CD4-positive, alpha-beta memory T cell (primary cell): ENCODE results near the gene NEO1. TPM values are rescaled to one million over a fixed set of nuclear protein-coding genes. Genes with fewer than 3 reads are reported as not detected.

Experiments used
- CTCF ChIA-PET: fragments of 350-600 bp; sonication (Branson Sonifier 250); formaldehyde crosslinking; loops from one replicate; lab custom pipeline; 2021; ENCODE audit warnings: inconsistent platforms; ENCODE audit not compliant: partially characterized antibody; lab: Charles Lee
- POLR2A ChIA-PET: fragments of 350-600 bp; sonication (Branson Sonifier 250); formaldehyde crosslinking; loops from one replicate; lab custom pipeline; 2021; ENCODE audit not compliant: partially characterized antibody; lab: Charles Lee
- DNase-seq, 5 donors: peaks; one replicate each; pipeline versions ENCODE4 v3.0.0 to v3.0.0-alpha.2; 2020 to 2022; ENCODE audit warnings: mixed read lengths in 1 of 5
- H3K27ac ChIP-seq: one replicate; pipeline ENCODE4 v1.7.0; 2013; ENCODE audit warnings: low read depth, low read length
- H3K27me3 ChIP-seq: 2 replicates; pipeline ENCODE4 v1.7.0; 2013; ENCODE audit warnings: mild to moderate bottlenecking, low read length, moderate library complexity; ENCODE audit not compliant: insufficient read depth
- H3K36me3 ChIP-seq: 2 replicates; pipeline ENCODE4 v1.7.0; 2013; ENCODE audit warnings: mild to moderate bottlenecking, low read length, moderate library complexity; ENCODE audit not compliant: insufficient read depth
- H3K4me1 ChIP-seq: 2 replicates; pipeline ENCODE4 v1.7.0; 2013; ENCODE audit warnings: mild to moderate bottlenecking, low read length, moderate library complexity; ENCODE audit not compliant: insufficient read depth
- H3K4me3 ChIP-seq, 2 donors: one replicate each; pipeline ENCODE4 v1.7.0; 2013; ENCODE audit warnings: low read length in 2 of 2, mild to moderate bottlenecking in 1 of 2
- H3K9me3 ChIP-seq, 2 donors: one replicate each; pipeline ENCODE4 v1.7.0; 2013; ENCODE audit warnings: low read length in 2 of 2, control low read depth in 1 of 2; ENCODE audit not compliant: control insufficient read depth in 1 of 2
- H3K27ac Mint-ChIP-seq, 7 donors: one replicate each; pipeline ENCODE4 v1.8.0; 2020 to 2021; ENCODE audit warnings: mixed read lengths in 7 of 7, mild to moderate bottlenecking in 6 of 7, inconsistent platforms in 3 of 7, moderate library complexity in 3 of 7
- H3K27me3 Mint-ChIP-seq, 2 donors: one replicate each; pipeline ENCODE4 v1.8.0; 2020 to 2021; ENCODE audit warnings: mixed read lengths in 2 of 2
- H3K36me3 Mint-ChIP-seq, 2 donors: one replicate each; pipeline ENCODE4 v1.8.0; 2020 to 2021; ENCODE audit warnings: mixed read lengths in 2 of 2, inconsistent platforms in 1 of 2, mild to moderate bottlenecking in 1 of 2
- H3K4me1 Mint-ChIP-seq, 4 donors: one replicate each; pipeline ENCODE4 v1.8.0; 2020 to 2021; ENCODE audit warnings: mixed read lengths in 4 of 4, mild to moderate bottlenecking in 1 of 4
- H3K4me3 Mint-ChIP-seq, 8 donors: one replicate each; pipeline ENCODE4 v1.8.0; 2020 to 2021; ENCODE audit warnings: mixed read lengths in 8 of 8, mild to moderate bottlenecking in 7 of 8, moderate library complexity in 6 of 8, inconsistent platforms in 3 of 8
- H3K9me3 Mint-ChIP-seq, 8 donors: one replicate each; pipeline ENCODE4 v1.8.0; 2020 to 2021; ENCODE audit warnings: mixed read lengths in 8 of 8, mild to moderate bottlenecking in 5 of 8, inconsistent platforms in 3 of 8, moderate library complexity in 1 of 8
- intact Hi-C: fragments of 100-400 bp; cut with micrococcal nuclease; formaldehyde crosslinking; loops from one replicate; pipeline ENCODE4 v1.15.1; 2023
- polyA plus RNA-seq, 2 donors: library from polyadenylated mRNA; unstranded; fragments of 300-500 nt; fragmentation: Illumina TruSeq; gene quantifications; one replicate each; pipeline ENCODE4 v1.2.3, GENCODE V29; 2021
- total RNA-seq, 2 experiments: library from RNA; stranded (reverse); gene quantifications; one replicate each; pipeline ENCODE4 v1.2.3, GENCODE V29; 2021

The NEO1 gene
- total and polyA plus RNA-seq, 4 experiments from 2014 or later = 1.9 to 15.7 (median 9.3) TPM

GRCh38 chr15:73022161-73022560, 30.1 kb upstream of the NEO1 start:
- Mint-ChIP-seq H3K27ac (no peak overlapping the region), H3K9me3 (no peaks in the 10 kb centered on the region), H3K27me3 (peaks cover 4 to 19% of the 10 kb centered on the region in 2 donors), H3K4me1 (no peaks in the 10 kb centered on the region), H3K4me3 (no peak overlapping the region), H3K36me3 (no peaks in the 10 kb centered on the region)
- Histone ChIP-seq H3K36me3 (no peaks in the 10 kb centered on the region), H3K4me3 (no peak overlapping the region), H3K9me3 (no peaks in the 10 kb centered on the region), H3K4me1 (no peaks in the 10 kb centered on the region), H3K27ac (no peak overlapping the region), H3K27me3 (peaks cover 4% of the 10 kb centered on the region)
- ChIA-PET CTCF (interaction anchor here (0.7 kb wide), 1 partner anchor 26 kb away, joined by 3 read pairs; no protein-coding TSS in a partner anchor), POLR2A (no interaction called here)
- DNase-seq = no peak
- intact Hi-C loops = no loop called here

- Mint-ChIP-seq H3K9me3 (no peaks in the 10 kb centered on the region), H3K4me3 (no peak overlapping the region), H3K27me3 (peaks cover 11 to 23% of the 10 kb centered on the region in 2 donors), H3K27ac (no peak overlapping the region), H3K4me1 (no peaks in the 10 kb centered on the region), H3K36me3 (no peaks in the 10 kb centered on the region)
- no peaks in the 10 kb centered on the region for H3K36me3 ChIP-seq
- POLR2A ChIA-PET = no interaction called here
- no peak overlapping the region for H3K4me3 ChIP-seq
- intact Hi-C loops = no loop called here
- H3K27ac ChIP-seq = no peak overlapping the region
- DNase-seq = no peak
- H3K9me3 ChIP-seq = no peaks in the 10 kb centered on the region
- no peaks in the 10 kb centered on the region for H3K4me1 ChIP-seq
- peaks cover 4% of the 10 kb centered on the region for H3K27me3 ChIP-seq
- CTCF ChIA-PET = interaction anchor here (0.6 kb wide), 1 partner anchor 34 kb away, joined by 3 read pairs; no protein-coding TSS in a partner anchor
Measured at GRCh38 chr15:73023071-73023470, 29.2 kb upstream of the NEO1 start.

GRCh38 chr15:73024168-73024567, 28.1 kb upstream of the NEO1 start:
- ChIA-PET POLR2A (no interaction called here), CTCF (no interaction called here)
- Histone ChIP-seq H3K4me3 (no peak overlapping the region), H3K9me3 (no peaks in the 10 kb centered on the region), H3K4me1 (no peaks in the 10 kb centered on the region), H3K27me3 (peaks cover 4% of the 10 kb centered on the region), H3K36me3 (no peaks in the 10 kb centered on the region), H3K27ac (no peak overlapping the region)
- intact Hi-C loops = no loop called here
- no peak for DNase-seq
- no peaks in the 10 kb centered on the region for H3K36me3 Mint-ChIP-seq
- H3K27ac Mint-ChIP-seq = no peak overlapping the region
- H3K27me3 Mint-ChIP-seq = peaks cover 10 to 22% of the 10 kb centered on the region in 2 donors
- no peaks in the 10 kb centered on the region for H3K9me3 Mint-ChIP-seq
- H3K4me1 Mint-ChIP-seq = no peaks in the 10 kb centered on the region
- H3K4me3 Mint-ChIP-seq = no peak overlapping the region

GRCh38 chr15:73026511-73027054, 25.7 kb upstream of the NEO1 start:
- no peaks in the 10 kb centered on the region for H3K27me3 ChIP-seq
- Mint-ChIP-seq H3K4me3 (no peak overlapping the region), H3K27ac (no peak overlapping the region), H3K4me1 (no peaks in the 10 kb centered on the region), H3K9me3 (no peaks in the 10 kb centered on the region), H3K27me3 (peaks cover 10 to 19% of the 10 kb centered on the region in 2 donors), H3K36me3 (no peaks in the 10 kb centered on the region)
- no peak overlapping the region for H3K27ac ChIP-seq
- no peak for DNase-seq
- POLR2A ChIA-PET = no interaction called here
- intact Hi-C loops = no loop called here
- no peak overlapping the region for H3K4me3 ChIP-seq
- CTCF ChIA-PET = no interaction called here
- no peaks in the 10 kb centered on the region for H3K36me3 ChIP-seq
- no peaks in the 10 kb centered on the region for H3K4me1 ChIP-seq
- H3K9me3 ChIP-seq = no peaks in the 10 kb centered on the region

- Histone ChIP-seq H3K27me3 (no peaks in the 10 kb centered on the region), H3K27ac (no peak overlapping the region), H3K4me3 (no peak overlapping the region), H3K4me1 (no peaks in the 10 kb centered on the region), H3K9me3 (no peaks in the 10 kb centered on the region), H3K36me3 (no peaks in the 10 kb centered on the region)
- intact Hi-C loops = no loop called here
- no peaks in the 10 kb centered on the region for H3K4me1 Mint-ChIP-seq
- H3K9me3 Mint-ChIP-seq = no peaks in the 10 kb centered on the region
- H3K4me3 Mint-ChIP-seq = no peak overlapping the region
- ChIA-PET POLR2A (no interaction called here), CTCF (no interaction called here)
- no peaks in the 10 kb centered on the region for H3K36me3 Mint-ChIP-seq
- no peak for DNase-seq
- H3K27ac Mint-ChIP-seq = no peak overlapping the region
- peaks cover 13 to 18% of the 10 kb centered on the region in 2 donors for H3K27me3 Mint-ChIP-seq
Measured at GRCh38 chr15:73028031-73028430, 24.2 kb upstream of the NEO1 start.

GRCh38 chr15:73028831-73029451, 23.3 kb upstream of the NEO1 start:
- POLR2A ChIA-PET = no interaction called here
- Mint-ChIP-seq H3K9me3 (no peaks in the 10 kb centered on the region), H3K4me1 (no peaks in the 10 kb centered on the region), H3K4me3 (no peak overlapping the region), H3K36me3 (no peaks in the 10 kb centered on the region), H3K27ac (no peak overlapping the region), H3K27me3 (peaks cover 13 to 18% of the 10 kb centered on the region in 2 donors)
- no peak overlapping the region for H3K4me3 ChIP-seq
- no peaks in the 10 kb centered on the region for H3K9me3 ChIP-seq
- H3K27ac ChIP-seq = no peak overlapping the region
- CTCF ChIA-PET = no interaction called here
- H3K4me1 ChIP-seq = no peaks in the 10 kb centered on the region
- no peak for DNase-seq
- H3K36me3 ChIP-seq = no peaks in the 10 kb centered on the region
- intact Hi-C loops = no loop called here
- H3K27me3 ChIP-seq = no peaks in the 10 kb centered on the region

GRCh38 chr15:73030122-73030679, 22.1 kb upstream of the NEO1 start:
- Mint-ChIP-seq H3K9me3 (no peaks in the 10 kb centered on the region), H3K4me3 (no peak overlapping the region), H3K36me3 (no peaks in the 10 kb centered on the region), H3K27ac (no peak overlapping the region), H3K4me1 (no peaks in the 10 kb centered on the region), H3K27me3 (peaks cover 13 to 16% of the 10 kb centered on the region in 2 donors)
- DNase-seq = no peak
- Histone ChIP-seq H3K4me1 (no peaks in the 10 kb centered on the region), H3K9me3 (no peaks in the 10 kb centered on the region), H3K4me3 (no peak overlapping the region), H3K36me3 (no peaks in the 10 kb centered on the region), H3K27me3 (no peaks in the 10 kb centered on the region), H3K27ac (no peak overlapping the region)
- POLR2A ChIA-PET = no interaction called here
- CTCF ChIA-PET = no interaction called here
- intact Hi-C loops = no loop called here
